HG02981 (cell line): ENCODE data around the gene CPPED1.
"Not testable (repeated sequence)": the region's sequence is repeated elsewhere in the genome, so short reads cannot be mapped to it uniquely, and the experiment has no call there.

ENCODE experiments used
- ATAC-seq: cut with Tn5 transposase; IDR thresholded peaks from one replicate; pipeline ENCODE4 v1.9.1; 2021; ENCODE audit warnings: mild to moderate bottlenecking, moderate library complexity; ENCODE audit not compliant: unreplicated experiment

CPPED1 gene

DNA sequence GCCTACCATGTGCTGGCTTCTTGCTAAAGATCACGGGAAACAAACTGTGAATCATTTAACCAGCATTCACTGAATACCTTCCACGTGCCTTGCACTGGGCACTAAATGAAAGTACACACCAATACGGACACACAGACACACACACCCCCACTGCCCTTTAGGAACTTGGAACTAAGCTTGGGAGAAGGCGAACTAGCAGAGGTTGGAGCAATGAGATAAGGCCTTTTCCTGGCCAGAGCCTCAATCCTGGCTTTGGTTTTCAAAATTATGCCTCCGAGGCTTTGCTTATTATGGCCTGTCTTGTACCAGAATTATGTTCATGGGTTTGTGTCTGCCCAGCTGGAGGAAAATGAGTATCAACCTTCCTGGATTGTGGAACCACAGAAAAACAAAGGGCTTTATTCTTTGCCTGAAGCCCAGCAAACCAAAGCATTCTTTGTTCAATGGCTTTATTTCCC lies 32.3 kb downstream of the CPPED1 start:
- ATAC-seq = no peak

DNA sequence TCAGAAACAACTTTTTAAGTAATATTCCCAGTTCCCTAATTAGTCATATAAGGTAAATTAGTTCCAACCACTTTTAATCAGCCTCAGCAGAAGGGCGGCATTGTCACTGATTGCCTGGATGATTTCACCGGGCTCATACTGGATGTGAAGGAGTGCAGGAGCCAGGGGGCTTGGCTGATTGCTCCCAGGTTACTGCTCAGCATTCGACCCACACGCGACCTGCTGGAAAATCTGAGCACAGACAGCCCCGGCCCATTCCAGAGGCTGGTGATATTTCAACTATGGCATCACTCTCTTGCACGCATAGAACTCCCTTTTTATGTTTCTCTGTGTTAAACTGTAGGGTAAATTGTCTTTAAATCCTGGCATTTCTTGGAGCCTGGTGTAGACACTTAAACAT lies 34.2 kb downstream of the CPPED1 start:
- ATAC-seq = no peak

DNA sequence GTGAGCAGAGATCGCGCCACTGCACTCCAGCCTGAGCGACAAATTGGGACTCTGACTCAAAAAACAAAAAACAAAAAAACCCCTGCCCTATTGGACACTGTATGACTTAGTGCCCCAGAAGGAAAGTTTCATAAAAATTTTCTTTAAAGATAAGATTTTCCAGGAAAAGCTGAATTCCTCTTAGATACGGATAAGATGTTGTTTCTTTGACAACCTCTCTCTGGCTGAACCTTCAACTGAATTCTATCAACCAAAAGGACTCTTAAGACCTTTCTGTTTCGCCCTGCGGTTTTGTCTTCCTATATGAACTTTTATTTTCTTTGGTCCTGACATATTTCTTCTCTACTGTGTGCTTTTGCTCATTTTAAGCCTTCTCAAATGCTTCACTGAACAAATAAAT lies 35.8 kb downstream of the CPPED1 start:
- ATAC-seq = no peak

DNA sequence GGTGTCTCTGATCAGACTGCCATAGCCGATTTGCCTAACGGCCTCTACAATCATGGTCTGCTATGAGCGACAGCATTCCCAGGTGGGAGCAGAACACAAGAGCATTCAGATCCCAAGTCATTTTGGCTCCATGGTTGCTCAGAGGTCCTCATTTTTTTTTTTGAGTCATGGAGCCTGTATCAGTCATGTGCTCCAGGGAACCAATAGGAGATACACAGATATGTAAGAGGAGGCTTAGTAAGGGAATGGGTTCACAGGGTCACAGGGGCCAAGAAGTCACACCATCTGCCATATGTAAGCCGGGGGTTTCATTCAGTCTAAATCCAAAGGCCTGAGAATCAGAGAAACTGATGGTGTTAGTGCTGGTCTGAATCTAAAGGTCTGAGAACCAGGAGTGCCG lies 36.8 kb downstream of the CPPED1 start:
- no peak for ATAC-seq

DNA sequence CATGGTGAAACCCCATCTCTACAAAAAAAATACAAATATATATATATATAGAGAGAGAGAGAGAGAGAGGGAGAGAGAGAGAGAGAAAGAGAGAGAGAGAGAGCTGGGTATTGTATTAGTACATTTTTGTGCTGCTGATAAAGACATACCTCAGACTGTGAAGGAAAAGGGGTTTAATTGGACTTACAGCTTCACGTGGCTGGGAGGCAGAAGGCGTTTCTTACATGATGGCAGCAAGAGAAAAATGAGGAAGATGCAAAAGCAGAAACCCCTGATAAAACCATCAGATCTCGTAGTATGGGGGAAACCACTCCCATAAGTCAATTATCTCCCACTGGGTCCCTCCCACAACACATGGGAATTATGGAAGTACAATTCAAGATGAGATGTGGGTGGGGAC lies 37.5 kb downstream of the CPPED1 start:
- not testable (repeated sequence) for ATAC-seq

GRCh38 chr16:12764813-12765488 lies 38.7 kb downstream of the CPPED1 start:
- ATAC-seq = no peak

GRCh38 chr16:12763517-12763916 lies 40.2 kb downstream of the CPPED1 start:
- ATAC-seq = no peak

GRCh38 chr16:12760819-12761611 lies 42.7 kb downstream of the CPPED1 start:
- ATAC-seq = no peak

GRCh38 chr16:12758670-12759558 lies 44.8 kb downstream of the CPPED1 start:
- ATAC-seq = no peak

GRCh38 chr16:12758031-12758669 lies 45.5 kb downstream of the CPPED1 start:
- no peak for ATAC-seq

DNA sequence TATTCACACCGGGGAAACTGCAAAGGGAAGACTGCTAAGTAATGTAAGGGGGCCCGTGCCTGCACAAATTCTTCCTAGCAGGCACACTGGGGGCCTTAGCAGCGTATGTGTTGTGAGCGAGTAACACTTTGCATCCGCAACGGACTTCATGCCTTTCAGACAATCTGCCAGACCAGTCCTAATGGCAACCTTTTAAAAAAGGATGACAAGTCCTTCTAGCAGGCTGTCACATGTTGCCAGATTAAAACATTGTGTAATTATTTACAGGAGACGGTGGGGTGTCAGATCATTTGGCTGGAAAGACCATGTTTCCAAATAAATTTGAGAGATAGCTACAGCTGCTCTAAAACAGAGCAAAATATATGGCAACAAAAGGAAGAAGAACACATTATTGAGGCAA lies 46.1 kb downstream of the CPPED1 start:
- no peak for ATAC-seq

- ATAC-seq = no peak
These were observed 48.7 kb downstream of the CPPED1 start for GRCh38 chr16:12754824-12755543.

DNA sequence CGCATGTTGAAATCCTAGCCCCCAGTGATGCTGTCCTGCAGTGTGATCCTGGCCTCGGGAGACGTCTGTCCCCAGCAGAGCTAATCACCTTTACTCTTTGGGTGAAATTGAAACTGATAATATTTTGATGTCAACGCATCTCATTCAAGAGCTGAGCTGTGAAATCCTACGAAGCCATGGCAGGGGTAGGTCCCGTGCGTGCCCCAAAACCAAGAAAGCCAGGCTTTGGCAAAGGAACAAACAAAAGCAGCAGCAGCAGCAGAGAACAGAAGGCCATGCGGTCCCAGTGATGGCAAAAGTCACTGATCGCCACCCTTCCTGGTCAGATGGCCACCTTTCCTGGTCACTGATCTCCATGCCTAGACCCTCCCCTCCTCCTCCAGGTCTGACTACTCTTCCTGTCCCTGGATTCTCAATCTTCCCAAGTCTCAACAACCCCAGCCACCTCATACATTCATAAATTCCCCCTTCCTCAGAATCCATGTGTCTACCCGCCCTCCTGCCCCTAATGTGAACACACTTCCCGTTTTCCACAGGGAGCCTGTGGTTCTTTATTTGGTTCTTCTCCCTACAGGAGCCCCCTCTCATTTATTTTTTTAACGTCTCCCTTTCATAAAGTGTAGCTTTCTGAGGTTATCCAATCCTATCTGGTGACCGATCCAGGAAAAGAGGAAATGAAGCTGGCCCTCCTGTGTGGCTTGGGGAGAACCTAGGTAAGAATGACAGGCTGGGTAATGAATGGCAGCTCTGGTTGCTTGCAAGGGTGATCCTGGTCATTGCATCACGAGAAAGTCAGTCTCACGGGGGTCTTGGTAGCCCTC lies 50.3 kb downstream of the CPPED1 start:
- no peak for ATAC-seq

DNA sequence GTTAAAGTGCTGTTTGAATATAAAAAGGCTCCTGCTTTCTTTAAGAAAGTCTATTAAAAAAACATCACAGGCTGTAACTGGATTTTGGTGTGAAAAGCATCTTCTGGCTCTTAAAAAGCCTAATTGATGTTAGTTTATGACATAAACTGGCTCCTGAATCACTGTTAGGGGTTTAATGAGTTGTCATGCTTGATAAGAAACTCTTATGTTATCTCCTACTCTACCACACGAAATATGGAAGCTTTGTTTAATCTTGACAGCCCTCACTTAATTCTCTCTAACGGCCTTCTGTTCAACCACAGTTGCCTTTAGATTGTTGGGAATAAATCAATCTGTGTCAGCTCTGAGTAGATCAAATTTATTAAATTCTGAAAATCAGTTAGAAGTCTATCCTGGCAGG lies 51.5 kb downstream of the CPPED1 start:
- ATAC-seq = no peak

DNA sequence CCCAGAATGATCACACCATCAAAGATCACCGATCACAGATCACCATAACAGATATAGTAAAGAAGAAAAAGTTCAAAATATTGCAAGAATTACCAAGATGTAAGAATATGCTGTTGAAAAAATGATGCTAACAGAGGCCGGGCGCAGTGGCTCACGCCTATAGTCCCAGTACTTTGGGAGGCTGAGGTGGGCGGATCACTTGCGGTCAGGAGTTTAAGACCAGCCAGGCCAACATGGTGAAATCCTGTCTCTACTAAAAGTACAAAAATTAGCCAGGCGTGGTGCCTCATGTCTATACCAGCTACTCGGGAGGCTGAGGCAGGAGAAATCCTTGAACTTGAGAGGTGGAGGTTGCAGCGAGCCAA lies 53.2 kb downstream of the CPPED1 start:
- ATAC-seq = no peak

GRCh38 chr16:12749076-12749475 lies 54.6 kb downstream of the CPPED1 start:
- no peak for ATAC-seq

- no peak for ATAC-seq
These were observed 55.9 kb downstream of the CPPED1 start for GRCh38 chr16:12747827-12748226.

DNA sequence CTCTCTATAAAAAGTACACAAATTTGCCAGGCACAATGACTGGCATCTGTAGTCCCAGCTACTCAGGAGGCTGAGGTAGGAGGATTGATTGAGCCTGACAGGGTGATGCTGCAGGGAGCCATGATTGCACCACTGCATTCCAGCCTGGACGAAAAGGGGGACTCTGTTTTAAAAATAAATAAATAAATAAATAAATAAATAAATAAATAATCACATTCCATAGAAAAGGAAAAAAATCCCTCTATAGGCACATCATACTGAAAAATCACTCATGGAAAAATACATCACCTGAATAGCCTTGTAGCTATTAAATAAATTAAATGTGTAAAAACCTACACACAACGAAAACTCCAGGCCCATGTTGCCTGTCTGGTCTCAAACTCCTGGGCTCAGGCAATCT lies 56.4 kb downstream of the CPPED1 start:
- no peak for ATAC-seq

DNA sequence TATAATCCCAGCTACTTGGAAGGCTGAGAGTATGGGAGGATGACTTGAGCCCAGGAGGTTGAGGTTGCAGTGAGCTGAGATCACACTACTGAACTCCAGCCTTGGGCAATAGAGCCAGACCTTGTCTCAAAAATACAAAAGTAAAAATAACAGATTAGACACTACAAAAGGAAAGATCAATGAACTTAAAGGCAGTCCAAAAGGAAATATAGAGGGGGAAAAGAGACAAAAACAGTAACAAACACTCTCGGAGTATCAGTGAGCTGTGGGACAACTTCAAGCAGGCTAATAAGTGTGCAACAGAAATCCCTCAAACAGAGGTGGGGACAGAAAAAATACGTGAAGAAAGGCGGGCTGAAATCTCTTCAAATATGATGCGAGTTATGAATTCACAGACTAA lies 58.8 kb downstream of the CPPED1 start:
- no peak for ATAC-seq

DNA sequence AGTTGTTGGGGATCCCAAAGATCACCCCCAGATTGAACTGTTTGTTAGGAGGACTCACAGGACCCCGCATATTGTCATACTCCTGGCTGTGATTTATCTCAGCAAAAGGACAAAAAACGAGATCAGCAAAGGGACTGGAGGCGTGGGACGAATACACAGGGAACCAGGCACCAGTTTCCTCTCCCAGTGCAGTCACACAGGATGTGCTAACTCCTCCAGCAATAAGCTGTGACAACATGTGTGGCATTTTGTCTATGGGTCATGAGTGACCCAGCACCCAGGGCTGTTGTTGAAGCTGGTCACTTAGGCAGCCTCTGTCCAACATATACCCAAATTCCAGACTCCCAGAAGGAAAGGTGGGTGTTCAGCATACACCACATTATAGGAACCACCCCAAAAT lies 60.9 kb downstream of the CPPED1 start:
- ATAC-seq = no peak
